Kidney capillary endothelial cell (primary cell): ENCODE results near the gene AKAP9.
"Not testable (repeated sequence)": the region's sequence is repeated elsewhere in the genome, so short reads cannot be mapped to it uniquely, and the experiment has no call there.

Source experiments
- DNase-seq: peaks from one replicate; pipeline ENCODE4 v3.0.0-alpha.2; 2018; ENCODE audit warnings: low spot score

Gene AKAP9

GRCh38 chr7:91940572-91941341 lies at the start of gene AKAP9:
TSS of gene AKAP9 (plus strand) at chr7:91940862. CDS start at chr7:91941100, 238 bp downstream.
- DNase-seq, result peak; percentile 59

GRCh38 chr7:91892099-91892705 lies 48.5 kb upstream of the AKAP9 start:
- no peak for DNase-seq

GRCh38 chr7:91892821-91893340 lies 47.8 kb upstream of the AKAP9 start:
- no peak for DNase-seq

GRCh38 chr7:91893699-91894098 lies 47.0 kb upstream of the AKAP9 start:
- not testable (repeated sequence) for DNase-seq

GRCh38 chr7:91894781-91895480 lies 45.7 kb upstream of the AKAP9 start:
- no peak for DNase-seq

- DNase-seq, result no peak
Observed at GRCh38 chr7:91898240-91898992, 42.2 kb upstream of the AKAP9 start.

- no peak for DNase-seq
Observed at GRCh38 chr7:91899563-91899962, 41.1 kb upstream of the AKAP9 start.

GRCh38 chr7:91910171-91910570 lies 30.5 kb upstream of the AKAP9 start:
- no peak for DNase-seq

GRCh38 chr7:91911121-91911520 lies 29.5 kb upstream of the AKAP9 start:
- DNase-seq, result no peak

- no peak for DNase-seq
Observed at GRCh38 chr7:91912494-91912893, 28.2 kb upstream of the AKAP9 start.

GRCh38 chr7:91913612-91914011 lies 27.1 kb upstream of the AKAP9 start:
- DNase-seq, result no peak

GRCh38 chr7:91915401-91916050 lies 25.1 kb upstream of the AKAP9 start:
- DNase-seq, result no peak

GRCh38 chr7:91916051-91916440 lies 24.6 kb upstream of the AKAP9 start:
- DNase-seq, result no peak

GRCh38 chr7:91918356-91918755 lies 22.3 kb upstream of the AKAP9 start:
- DNase-seq, result no peak

GRCh38 chr7:91922857-91923256 lies 17.8 kb upstream of the AKAP9 start:
- no peak for DNase-seq

- DNase-seq, result no peak
Observed at GRCh38 chr7:91927912-91928311, 12.8 kb upstream of the AKAP9 start.

- no peak for DNase-seq
Observed at GRCh38 chr7:91929463-91929862, 11.2 kb upstream of the AKAP9 start.

GRCh38 chr7:91940171-91940570 lies 491 bp upstream of the AKAP9 start:
- no peak for DNase-seq

GRCh38 chr7:91941450-91941849 lies 788 bp downstream of the AKAP9 start:
- DNase-seq, result peak; percentile 24

- no peak for DNase-seq
Observed at GRCh38 chr7:91942312-91942711, 1.6 kb downstream of the AKAP9 start.

- DNase-seq, result not testable (repeated sequence)
Observed at GRCh38 chr7:91944970-91945369, 4.3 kb downstream of the AKAP9 start.

GRCh38 chr7:91945476-91945875 lies 4.8 kb downstream of the AKAP9 start:
- DNase-seq, result no peak
